ENCODE measurements around the gene RIMS4. TPM values are rescaled to one million over a fixed set of nuclear protein-coding genes. Genes with fewer than 3 reads are reported as not detected.

RIMS4 gene
- total RNA-seq, 2 experiments from 2014 or later: not detected

DNA sequence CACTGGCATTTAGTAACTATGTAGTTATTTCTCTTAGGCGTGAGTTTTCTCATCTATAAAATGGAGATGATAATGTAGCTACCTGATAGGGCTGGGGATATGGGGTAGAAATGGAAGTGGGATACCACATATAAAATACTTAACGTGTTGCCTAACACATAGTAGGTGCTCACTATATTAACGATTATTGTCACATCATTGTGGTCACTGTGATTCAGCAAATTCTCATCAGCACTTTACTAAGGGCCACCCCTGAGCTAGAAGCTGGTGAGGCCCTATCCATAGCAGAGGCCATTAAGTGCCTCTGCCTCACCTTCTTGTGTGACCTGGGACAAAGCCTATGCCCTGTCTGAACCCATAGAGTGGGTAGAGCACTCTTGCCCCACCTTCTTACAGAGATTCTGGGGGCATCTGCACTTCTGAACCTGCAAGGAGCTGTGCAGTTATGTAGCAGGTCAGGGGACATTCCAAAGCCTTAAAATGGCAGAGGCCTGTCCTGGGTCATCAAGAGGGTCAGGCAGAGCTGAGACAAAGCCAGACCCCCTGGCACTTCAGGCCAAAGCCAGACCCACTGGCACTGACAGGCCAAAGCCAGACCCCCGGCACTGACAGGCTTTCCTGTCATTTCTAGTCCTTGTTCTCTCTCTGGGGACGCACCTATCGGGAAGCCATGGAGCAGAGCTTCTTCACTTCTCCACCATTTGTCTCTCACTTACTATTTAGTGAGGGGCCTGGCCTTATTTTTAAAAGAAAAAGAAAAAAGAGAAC lies 7.0 kb upstream of the RIMS4 start:
- ChIA-PET CTCF (interaction anchor here (1.3 kb wide), 1 partner anchor 70 kb away, joined by 4 read pairs; no protein-coding TSS in a partner anchor), POLR2A (interaction anchor here (0.9 kb wide), 1 partner anchor 92 kb away, joined by 4 read pairs; the partner anchor contains the start of gene PABPC1L)
- Mint-ChIP-seq H3K27ac (no peak overlapping the region), H3K4me3 (no peak overlapping the region), H3K4me1 (ENCODE audit: low read depth) (no peaks in the 10 kb centered on the region), H3K36me3 (ENCODE audit: low read depth) (no peaks in the 10 kb centered on the region), H3K27me3 (peaks cover 9% of the 10 kb centered on the region), H3K9me3 (no peaks in the 10 kb centered on the region)
- ATAC-seq (no peak), DNase-seq (no peak)
- no peak for TF ChIP-seq CTCF (IDR thresholded peaks at IDR 0.05)
- intact Hi-C loops (cut with micrococcal nuclease): no loop called here

GRCh38 chr20:44814937-44815336 lies 4.6 kb upstream of the RIMS4 start:
- H3K27me3 Mint-ChIP-seq: peaks cover 19% of the 10 kb centered on the region
- no peak overlapping the region for H3K4me3 Mint-ChIP-seq
- no peaks in the 10 kb centered on the region for H3K9me3 Mint-ChIP-seq
- CTCF ChIA-PET: no interaction called here
- POLR2A ChIA-PET: no interaction called here
- DNase-seq: no peak
- no peak overlapping the region for H3K27ac Mint-ChIP-seq
- intact Hi-C loops (cut with micrococcal nuclease): no loop called here
- TF ChIP-seq CTCF (IDR thresholded peaks at IDR 0.05): no peak
- no peaks in the 10 kb centered on the region for H3K36me3 Mint-ChIP-seq (ENCODE audit: low read depth)
- ATAC-seq: no peak
- H3K4me1 Mint-ChIP-seq (ENCODE audit: low read depth): no peaks in the 10 kb centered on the region

DNA sequence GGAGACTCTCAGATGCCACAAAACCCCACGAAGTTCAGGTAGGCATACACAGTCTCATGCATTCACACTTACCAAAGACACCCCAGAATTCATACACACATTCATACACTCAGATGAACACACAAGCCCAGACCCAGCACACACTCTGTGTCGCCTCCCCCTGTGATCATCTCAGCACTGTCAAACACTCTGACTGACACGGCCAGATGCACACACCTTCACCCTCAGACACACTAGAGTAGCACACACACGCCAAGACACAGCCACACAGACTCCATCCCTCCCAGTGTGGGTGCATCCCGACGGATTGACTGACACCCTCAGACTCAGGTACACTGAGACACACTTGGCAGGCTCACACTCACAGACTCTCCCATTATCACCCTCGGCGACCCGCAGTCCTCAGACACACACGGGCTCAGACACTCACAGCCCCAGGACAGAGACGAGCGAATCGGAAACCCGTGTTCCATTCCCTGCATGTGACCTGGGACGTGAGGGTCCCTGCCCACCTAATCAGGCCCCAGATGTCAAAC lies 872 bp upstream of the RIMS4 start:
- no peak for TF ChIP-seq CTCF (IDR thresholded peaks at IDR 0.05)
- H3K36me3 Mint-ChIP-seq (ENCODE audit: low read depth): no peaks in the 10 kb centered on the region
- no peak overlapping the region for H3K27ac Mint-ChIP-seq
- ChIA-PET CTCF (interaction anchor here (1.0 to 1.5 kb wide), 2 partner anchors 10 to 64 kb away, joined by 3 to 7 read pairs; no protein-coding TSS in a partner anchor), POLR2A (interaction anchor here (1.1 kb wide), 1 partner anchor 65 kb away, joined by 3 read pairs; no protein-coding TSS in a partner anchor)
- peaks cover 48% of the 10 kb centered on the region for H3K27me3 Mint-ChIP-seq
- H3K4me1 Mint-ChIP-seq (ENCODE audit: low read depth): no peaks in the 10 kb centered on the region
- ATAC-seq (no peak), DNase-seq (no peak)
- H3K9me3 Mint-ChIP-seq: no peaks in the 10 kb centered on the region
- intact Hi-C loops (cut with micrococcal nuclease): no loop called here
- H3K4me3 Mint-ChIP-seq: peak overlapping the region; percentile 16

GRCh38 chr20:44810061-44810390 lies 320 bp downstream of the RIMS4 start:
- POLR2A ChIA-PET: no interaction called here
- H3K4me3 Mint-ChIP-seq: peak overlapping the region; percentile 14
- DNase-seq: no peak

More at GRCh38 chr20:44810061-44810390, 320 bp downstream of the RIMS4 start:
- no peak for TF ChIP-seq CTCF (IDR thresholded peaks at IDR 0.05)
- no peak overlapping the region for H3K27ac Mint-ChIP-seq
- no peaks in the 10 kb centered on the region for H3K36me3 Mint-ChIP-seq (ENCODE audit: low read depth)
- no peaks in the 10 kb centered on the region for H3K4me1 Mint-ChIP-seq (ENCODE audit: low read depth)
- intact Hi-C loops (cut with micrococcal nuclease): no loop called here
- CTCF ChIA-PET: no interaction called here
- ATAC-seq: peak; percentile 37
- peaks cover 52% of the 10 kb centered on the region for H3K27me3 Mint-ChIP-seq
- no peaks in the 10 kb centered on the region for H3K9me3 Mint-ChIP-seq

All from activated CD8-positive, alpha-beta T cell treated with anti-CD3 and anti-CD28 coated beads for 36 hours (primary cell).